PC-9 (cell line): ENCODE results near the gene SERPINH1.

ENCODE experiments used
- CTCF ChIP-seq: fragments of 200-600 bp; sonication (generic); conservative IDR thresholded peaks from 2 replicates; pipeline ENCODE4 v1.6.1; 2017; ENCODE audit warnings: mixed run types, antibody characterized with exemption, mild to moderate bottlenecking, moderate library complexity
- EZH2 ChIP-seq: fragments of 200-600 bp; sonication (generic); IDR thresholded peaks from 2 replicates; pipeline ENCODE4 v1.8.0; 2017; ENCODE audit warnings: antibody characterized with exemption, low read depth

- TF ChIP-seq CTCF = no peak
- TF ChIP-seq EZH2 = no peak
These were observed 8.6 kb downstream of the SERPINH1 start for GRCh38 chr11:75570559-75571139.
